Esophagus muscularis mucosa (tissue), 4 donors: ENCODE data around the gene UQCR10. TPM values are rescaled to one million over a fixed set of nuclear protein-coding genes. Genes with fewer than 3 reads are reported as not detected.
A peak's percentile ranks its signal among the peaks of the same experiment; 100 is the strongest.

Experiments
- DNase-seq: peaks from one replicate; pipeline ENCODE4 v3.0.0-alpha.2; 2017; ENCODE audit errors: extremely low spot score
- H3K27ac ChIP-seq, 4 donors: fragments of 200-600 bp; sonication (generic); replicated peaks in 1 of 4; 1 replicate in 3 of 4; 2 replicates in 1 of 4; pipeline ENCODE4 v1.5.1; 2016 to 2019; ENCODE audit warnings: mild to moderate bottlenecking in 1 of 4
- H3K27me3 ChIP-seq, 4 donors: fragments of 200-600 bp; sonication (generic); one replicate each; pipeline versions ENCODE4 v1.5.1 to v1.6.0; 2016 to 2019
- H3K36me3 ChIP-seq, 4 donors: fragments of 200-600 bp; sonication (generic); one replicate each; pipeline ENCODE4 v1.5.1; 2016 to 2019
- H3K4me1 ChIP-seq, 4 donors: fragments of 200-600 bp; sonication (generic); one replicate each; pipeline ENCODE4 v1.5.1; 2016 to 2019
- H3K4me3 ChIP-seq, 4 donors: fragments of 200-600 bp; sonication (generic); 1 replicate in 2 of 4; 2 replicates in 2 of 4; pipeline ENCODE4 v1.5.1; 2016 to 2019; ENCODE audit warnings: mild to moderate bottlenecking in 4 of 4, moderate library complexity in 1 of 4
- H3K9me3 ChIP-seq, 4 donors: fragments of 200-600 bp; sonication (generic); 1 replicate in 3 of 4; 2 replicates in 1 of 4; pipeline ENCODE4 v1.5.1; 2016 to 2019
- CTCF ChIP-seq, 3 experiments: fragments of 200-600 bp in 2 of 3; fragments of 450-650 bp in 1 of 3; sonication (generic) in 2 of 3; IDR thresholded peaks; one replicate each; pipeline ENCODE4 v1.5.1; 2017 to 2019; ENCODE audit warnings: antibody characterized with exemption in 3 of 3, mild to moderate bottlenecking in 2 of 3, moderate library complexity in 1 of 3
- EP300 ChIP-seq: sonication (generic); formaldehyde crosslinking; IDR thresholded peaks from one replicate; pipeline ENCODE4 v1.6.1; 2017; ENCODE audit warnings: antibody characterized with exemption
- POLR2A ChIP-seq: fragments of 450-650 bp; IDR thresholded peaks from one replicate; pipeline ENCODE4 v1.6.1; 2017; ENCODE audit warnings: antibody characterized with exemption, moderate library complexity, mild to moderate bottlenecking, low read depth
- POLR2AphosphoS5 ChIP-seq, 2 donors: sonication (generic); formaldehyde crosslinking; IDR thresholded peaks; one replicate each; pipeline ENCODE4 v1.6.1; 2017; ENCODE audit warnings: antibody characterized with exemption in 2 of 2
- WGBS: methylation state at CpG from one replicate; pipeline ENCODE4 v1.1.5; 2018; 5-methylcytosine and 5-hydroxymethylcytosine counted together
- intact Hi-C: fragments of 100-400 bp; cut with DNase I; formaldehyde crosslinking; loops from one replicate; pipeline ENCODE4 v1.15.1; 2023
- total RNA-seq, 4 donors: library from RNA; depleted of rRNA; stranded (reverse); fragments of >200 nt; gene quantifications; one replicate each; pipeline versions ENCODE4 v1.1.0 to v1.2.1, GENCODE V29; 2016

Gene UQCR10
- total RNA-seq, 4 donors from 2014 or later: 57.5 to 81.7 (median 59.0) TPM

GRCh38 chr22:29766632-29767170 is 468 bp upstream of the UQCR10 start, which contains the start of gene ZMAT5:
TSS of gene ZMAT5 (minus strand) at chr22:29767007. CDS start at chr22:29748544, 18,463 bp downstream.
- TF ChIP-seq POLR2A (no peak), POLR2AphosphoS5 (IDR thresholded peaks at IDR 0.05) (peak in 1 of 2 donors; percentile 84), EP300 (no peak)
- peaks cover 10 to 30% (median 24%) of the 10 kb centered on the region in 4 donors for H3K36me3 ChIP-seq
- no peaks in the 10 kb centered on the region for H3K9me3 ChIP-seq
- H3K27me3 ChIP-seq: no peaks in the 10 kb centered on the region
- intact Hi-C loops: loop anchor here (10.0 kb wide), 2 partner anchors 162 to 238 kb away; partner anchors contain the start of gene NF2
- WGBS: under 1% methylated on average over 20 of the region's 32 CpGs
- peak within 1 kb of the TSS; percentile 61 to 92 (median 77) for H3K4me3 ChIP-seq
- H3K27ac ChIP-seq: peak within 1 kb of the TSS; percentile 78 to 90 (median 84)
- peaks cover 29 to 37% (median 32%) of the 10 kb centered on the region in 4 donors for H3K4me1 ChIP-seq
- peak; percentile 97 for DNase-seq

DNA sequence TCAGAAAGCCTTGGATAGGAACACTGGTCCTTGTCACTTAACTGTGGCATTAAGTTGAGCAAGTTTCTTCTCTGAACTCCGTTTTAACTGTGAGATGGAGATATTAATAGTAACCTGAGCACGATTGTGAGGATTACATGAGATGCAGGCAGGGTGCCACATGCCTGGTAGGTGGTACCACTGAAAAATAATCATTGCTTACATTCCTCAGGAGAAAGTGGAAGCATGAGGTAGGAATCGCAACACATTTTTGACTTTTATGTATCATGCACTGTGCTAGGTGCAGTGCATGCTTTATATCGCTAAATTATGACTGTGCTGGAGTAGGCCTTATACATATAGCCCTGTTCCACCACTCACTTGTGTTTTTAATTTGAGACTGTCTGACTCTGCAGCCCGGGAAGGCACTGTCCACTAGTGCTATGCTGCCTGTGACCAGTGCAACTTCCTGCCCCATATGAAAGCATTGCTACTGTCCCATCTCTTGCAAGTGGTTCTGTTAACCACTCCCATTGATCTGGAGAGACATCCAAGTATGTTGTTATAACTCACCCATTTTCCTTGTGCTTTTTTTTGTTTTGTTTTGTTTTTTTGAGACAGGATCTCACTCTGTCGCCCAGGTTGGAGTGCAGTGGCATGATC is 1.0 kb downstream of the UQCR10 start:
- peak overlapping the region; percentile 61 to 92 (median 77) for H3K4me3 ChIP-seq
- peaks cover 10 to 32% (median 24%) of the 10 kb centered on the region in 4 donors for H3K36me3 ChIP-seq
- peak overlapping the region; percentile 78 to 90 (median 84) for H3K27ac ChIP-seq
- DNase-seq: no peak
- intact Hi-C loops: loop anchor here (10.0 kb wide), 2 partner anchors 163 to 237 kb away; partner anchors contain the start of gene NF2
- H3K4me1 ChIP-seq: peaks cover 29 to 37% (median 32%) of the 10 kb centered on the region in 4 donors
- 48% methylated on average over 6 of the region's 6 CpGs for WGBS
- H3K27me3 ChIP-seq: no peaks in the 10 kb centered on the region
- TF ChIP-seq CTCF (IDR thresholded peaks at IDR 0.05) (no peak), POLR2AphosphoS5 (IDR thresholded peaks at IDR 0.05) (no peak), POLR2A (no peak), EP300 (no peak)
- H3K9me3 ChIP-seq: no peaks in the 10 kb centered on the region

DNA sequence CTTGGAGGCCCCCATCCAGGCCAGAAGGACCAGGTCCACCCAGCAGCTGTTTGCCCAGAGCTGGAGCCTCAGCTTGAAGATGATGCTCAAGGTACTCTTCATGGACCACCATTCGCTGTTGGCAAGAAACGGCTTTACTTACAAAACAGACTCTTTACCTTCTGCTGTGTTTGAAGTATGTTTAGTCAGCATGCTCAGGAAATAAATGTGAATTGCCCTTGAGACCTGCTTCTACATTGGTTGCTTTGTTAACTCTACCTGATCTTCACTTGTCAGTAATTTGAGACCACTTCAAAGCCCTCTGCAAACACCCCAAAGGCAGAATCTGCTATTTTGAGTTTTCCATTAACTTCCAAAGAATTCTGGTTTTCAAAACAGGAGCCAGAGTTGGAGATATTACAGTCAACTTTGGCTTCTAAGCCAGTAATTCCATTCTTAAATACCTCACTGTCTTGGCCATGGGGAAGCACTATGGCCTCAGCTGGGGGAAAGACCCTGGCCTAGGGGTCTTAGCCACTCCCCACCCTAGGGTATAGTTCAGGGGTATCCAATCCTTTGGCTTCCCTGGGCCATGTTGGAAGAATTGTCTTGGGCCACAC is 2.7 kb downstream of the UQCR10 start:
- H3K4me1 ChIP-seq: peaks cover 29 to 35% (median 32%) of the 10 kb centered on the region in 4 donors
- no peaks in the 10 kb centered on the region for H3K27me3 ChIP-seq
- peaks cover 10 to 32% (median 24%) of the 10 kb centered on the region in 4 donors for H3K36me3 ChIP-seq
- H3K4me3 ChIP-seq: no peak overlapping the region
- no peak overlapping the region for H3K27ac ChIP-seq
- no peak for TF ChIP-seq CTCF (IDR thresholded peaks at IDR 0.05)
- TF ChIP-seq POLR2AphosphoS5 (IDR thresholded peaks at IDR 0.05): no peak
- no peak for TF ChIP-seq POLR2A
- TF ChIP-seq EP300: no peak
- DNase-seq: no peak
- WGBS: 95% methylated on average over 2 of the region's 2 CpGs
- no peaks in the 10 kb centered on the region for H3K9me3 ChIP-seq
- intact Hi-C loops: loop anchor here (10.0 kb wide), 2 partner anchors 165 to 235 kb away; partner anchors contain the start of gene NF2

DNA sequence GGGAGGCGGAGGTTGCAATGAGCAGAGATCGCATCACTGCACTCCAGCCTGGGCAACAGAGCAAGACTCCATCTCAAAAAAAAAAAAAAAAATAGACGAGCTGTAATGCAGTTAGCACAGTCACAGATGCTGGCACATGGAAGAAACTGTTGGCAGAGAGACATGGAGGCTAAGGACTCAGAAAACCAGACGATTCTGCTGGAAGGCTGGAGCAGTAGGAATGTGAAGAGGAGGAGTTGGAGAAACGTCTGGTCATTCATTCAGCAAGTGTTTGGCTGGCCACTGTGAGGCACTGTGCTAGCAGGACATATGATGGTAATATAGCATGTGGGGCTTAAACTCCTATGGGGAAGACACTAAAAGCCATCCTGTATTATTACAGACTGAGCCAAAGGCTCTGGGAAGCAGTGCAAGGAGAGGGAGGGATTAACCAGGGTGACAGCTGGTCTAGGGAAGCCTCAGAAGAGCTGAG is 5.0 kb downstream of the UQCR10 start:
- intact Hi-C loops: no loop called here
- Histone ChIP-seq H3K27me3 (no peaks in the 10 kb centered on the region), H3K4me3 (no peak overlapping the region), H3K4me1 (peaks cover 17 to 23% (median 18%) of the 10 kb centered on the region in 4 donors), H3K9me3 (no peaks in the 10 kb centered on the region), H3K36me3 (peaks cover 10 to 32% (median 24%) of the 10 kb centered on the region in 4 donors), H3K27ac (no peak overlapping the region)
- DNase-seq: no peak
- TF ChIP-seq POLR2AphosphoS5 (IDR thresholded peaks at IDR 0.05) (no peak), CTCF (IDR thresholded peaks at IDR 0.05) (peak in 1 of 3 experiments; percentile 16), POLR2A (no peak)
- WGBS: 47% methylated on average over 5 of the region's 5 CpGs

- Histone ChIP-seq H3K36me3 (peaks cover 10 to 32% (median 24%) of the 10 kb centered on the region in 4 donors), H3K27me3 (no peaks in the 10 kb centered on the region), H3K4me1 (peaks cover 11 to 18% (median 12%) of the 10 kb centered on the region in 4 donors), H3K9me3 (no peaks in the 10 kb centered on the region), H3K4me3 (no peak overlapping the region), H3K27ac (peak overlapping the region in 1 of 4 donors; percentile 17)
- 62% methylated on average over 2 of the region's 2 CpGs for WGBS
- TF ChIP-seq CTCF (IDR thresholded peaks at IDR 0.05): no peak
- no peak for TF ChIP-seq EP300
- TF ChIP-seq POLR2AphosphoS5 (IDR thresholded peaks at IDR 0.05): no peak
- TF ChIP-seq POLR2A: no peak
- DNase-seq: no peak
- intact Hi-C loops: no loop called here
Measured at GRCh38 chr22:29773233-29773632, 6.1 kb downstream of the UQCR10 start.
